ENCODE measurements around the gene AKAIN1. TPM values are rescaled to one million over a fixed set of nuclear protein-coding genes. Genes with fewer than 3 reads are reported as not detected.

AKAIN1 gene
- total RNA-seq, 6 donors from 2014 or later: not detected

DNA sequence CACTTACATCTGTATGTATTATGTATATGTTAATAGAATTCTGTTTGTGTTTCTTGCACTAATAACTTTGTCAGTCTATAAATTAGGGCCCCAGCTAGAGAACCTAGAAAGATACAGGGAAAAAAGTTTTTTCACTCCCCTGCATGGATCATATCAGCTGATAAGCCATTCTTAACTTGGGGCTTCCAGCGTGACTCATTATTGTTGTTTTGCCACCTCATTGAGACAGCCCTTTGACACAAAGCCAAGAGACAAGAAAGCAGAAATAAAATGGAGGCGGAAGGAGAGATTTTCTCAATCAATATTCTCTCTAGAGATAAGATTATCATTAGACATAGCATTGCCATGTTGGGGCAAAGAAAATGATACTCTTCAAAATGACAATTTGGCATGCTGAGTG is 93.4 kb downstream of the AKAIN1 start:
- Histone ChIP-seq H3K27me3 (no peaks in the 10 kb centered on the region), H3K27ac (no peak overlapping the region), H3K4me1 (no peaks in the 10 kb centered on the region), H3K36me3 (no peaks in the 10 kb centered on the region), H3K9me3 (no peaks in the 10 kb centered on the region), H3K4me3 (no peak overlapping the region)
- ATAC-seq (ENCODE audit: low FRiP score in 2 of 2) (no peak), DNase-seq (no peak)
- 36 to 50% methylated on average over 2 of the region's 2 CpGs for WGBS, 2 donors
- TF ChIP-seq POLR2AphosphoS5 (IDR thresholded peaks at IDR 0.05) (no peak), POLR2A (IDR thresholded peaks at IDR 0.05) (no peak), EP300 (IDR thresholded peaks at IDR 0.05) (no peak)
- TF ChIP-seq, protein P1, sequence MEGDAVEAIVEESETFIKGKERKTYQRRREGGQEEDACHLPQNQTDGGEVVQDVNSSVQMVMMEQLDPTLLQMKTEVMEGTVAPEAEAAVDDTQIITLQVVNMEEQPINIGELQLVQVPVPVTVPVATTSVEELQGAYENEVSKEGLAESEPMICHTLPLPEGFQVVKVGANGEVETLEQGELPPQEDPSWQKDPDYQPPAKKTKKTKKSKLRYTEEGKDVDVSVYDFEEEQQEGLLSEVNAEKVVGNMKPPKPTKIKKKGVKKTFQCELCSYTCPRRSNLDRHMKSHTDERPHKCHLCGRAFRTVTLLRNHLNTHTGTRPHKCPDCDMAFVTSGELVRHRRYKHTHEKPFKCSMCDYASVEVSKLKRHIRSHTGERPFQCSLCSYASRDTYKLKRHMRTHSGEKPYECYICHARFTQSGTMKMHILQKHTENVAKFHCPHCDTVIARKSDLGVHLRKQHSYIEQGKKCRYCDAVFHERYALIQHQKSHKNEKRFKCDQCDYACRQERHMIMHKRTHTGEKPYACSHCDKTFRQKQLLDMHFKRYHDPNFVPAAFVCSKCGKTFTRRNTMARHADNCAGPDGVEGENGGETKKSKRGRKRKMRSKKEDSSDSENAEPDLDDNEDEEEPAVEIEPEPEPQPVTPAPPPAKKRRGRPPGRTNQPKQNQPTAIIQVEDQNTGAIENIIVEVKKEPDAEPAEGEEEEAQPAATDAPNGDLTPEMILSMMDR (IDR thresholded peaks at IDR 0.05): no peak

DNA sequence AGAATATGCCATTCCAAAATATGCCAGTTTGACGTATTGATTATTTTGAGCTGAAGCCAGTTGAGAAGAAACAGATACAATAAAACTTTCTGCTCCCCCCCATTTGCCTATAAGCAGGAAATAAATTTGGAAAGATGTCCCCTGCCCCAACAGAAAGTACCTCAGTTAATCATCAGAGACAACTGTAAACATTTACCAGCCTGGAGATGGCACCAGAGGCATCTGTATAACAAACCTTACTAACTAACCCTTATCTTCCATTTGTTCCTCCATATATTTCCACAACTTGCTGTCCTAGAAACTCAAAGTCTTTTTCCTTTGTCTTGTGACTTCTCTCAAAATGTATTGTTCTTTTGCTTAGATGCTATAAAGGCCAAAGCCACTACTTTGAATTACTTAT is 93.8 kb downstream of the AKAIN1 start:
- TF ChIP-seq EP300 (IDR thresholded peaks at IDR 0.05): no peak
- no peak for TF ChIP-seq POLR2AphosphoS5 (IDR thresholded peaks at IDR 0.05)
- no peak for TF ChIP-seq POLR2A (IDR thresholded peaks at IDR 0.05)
- Histone ChIP-seq H3K36me3 (no peaks in the 10 kb centered on the region), H3K4me1 (no peaks in the 10 kb centered on the region), H3K27ac (no peak overlapping the region), H3K27me3 (no peaks in the 10 kb centered on the region), H3K9me3 (no peaks in the 10 kb centered on the region), H3K4me3 (no peak overlapping the region)
- ATAC-seq (ENCODE audit: low FRiP score in 2 of 2) (no peak), DNase-seq (no peak)
- 91% methylated on average over 1 of the region's 1 CpG for WGBS, 2 donors

DNA sequence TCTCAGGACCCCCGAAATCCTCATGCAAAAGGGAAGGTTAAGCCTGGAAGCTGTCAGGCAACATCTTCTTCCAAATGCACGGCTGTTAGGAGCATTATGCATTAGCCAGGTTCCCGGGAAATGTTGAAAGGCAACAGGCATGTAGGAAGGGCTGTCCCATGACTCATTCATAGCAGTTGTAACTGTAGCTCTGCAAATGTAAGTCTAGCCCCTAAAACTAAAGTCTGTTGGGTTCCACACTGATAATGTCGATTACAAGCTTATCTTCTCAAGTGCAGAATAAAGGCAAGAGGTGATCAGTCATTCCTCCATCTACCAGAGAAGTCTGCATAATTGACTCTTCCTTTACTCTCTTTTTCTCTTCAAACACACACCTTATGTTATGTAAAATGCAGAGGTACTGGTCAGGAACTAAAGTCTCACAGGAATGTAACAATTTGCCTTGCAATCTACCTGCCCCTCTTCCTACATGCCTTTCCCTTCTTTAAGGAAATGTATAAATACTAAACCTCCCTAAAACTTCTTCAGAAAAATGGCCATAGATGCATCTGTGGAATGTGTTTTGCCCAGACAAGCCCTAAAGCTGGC is 99.8 kb downstream of the AKAIN1 start:
- no peaks in the 10 kb centered on the region for H3K36me3 ChIP-seq
- no peak overlapping the region for H3K4me3 ChIP-seq
- H3K27ac ChIP-seq: no peak overlapping the region
- ATAC-seq (ENCODE audit: low FRiP score in 2 of 2): no peak
- H3K4me1 ChIP-seq: no peaks in the 10 kb centered on the region
- WGBS, 2 donors: 49 to 76% methylated on average over 4 of the region's 4 CpGs
- DNase-seq: no peak
- no peaks in the 10 kb centered on the region for H3K9me3 ChIP-seq
- TF ChIP-seq, protein P1 (IDR thresholded peaks at IDR 0.05): no peak
- no peak for TF ChIP-seq EP300 (IDR thresholded peaks at IDR 0.05)
- TF ChIP-seq POLR2A (IDR thresholded peaks at IDR 0.05): no peak
- H3K27me3 ChIP-seq: no peaks in the 10 kb centered on the region

DNA sequence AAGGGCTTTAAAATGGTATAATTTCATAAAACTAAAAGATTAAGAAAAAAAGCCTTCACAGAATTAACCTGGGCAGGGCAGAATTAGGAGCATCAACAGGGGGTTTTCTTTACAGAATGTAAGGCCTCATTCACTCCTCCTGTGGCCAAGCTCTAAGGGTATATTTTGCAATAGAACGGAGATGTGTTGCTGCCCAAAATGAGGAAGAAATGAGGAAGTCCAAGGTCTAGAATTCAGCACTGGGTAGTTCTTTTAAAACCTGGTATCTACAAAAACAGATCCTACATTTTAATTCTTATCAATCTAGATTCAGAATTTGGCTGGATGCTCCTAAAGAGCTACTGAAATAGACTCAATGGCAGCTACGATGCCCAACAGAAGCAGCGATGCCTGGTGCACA is 101.8 kb downstream of the AKAIN1 start:
- 87 to 90% methylated on average over 3 of the region's 3 CpGs for WGBS, 2 donors
- Histone ChIP-seq H3K27me3 (no peaks in the 10 kb centered on the region), H3K27ac (no peak overlapping the region)

DNA sequence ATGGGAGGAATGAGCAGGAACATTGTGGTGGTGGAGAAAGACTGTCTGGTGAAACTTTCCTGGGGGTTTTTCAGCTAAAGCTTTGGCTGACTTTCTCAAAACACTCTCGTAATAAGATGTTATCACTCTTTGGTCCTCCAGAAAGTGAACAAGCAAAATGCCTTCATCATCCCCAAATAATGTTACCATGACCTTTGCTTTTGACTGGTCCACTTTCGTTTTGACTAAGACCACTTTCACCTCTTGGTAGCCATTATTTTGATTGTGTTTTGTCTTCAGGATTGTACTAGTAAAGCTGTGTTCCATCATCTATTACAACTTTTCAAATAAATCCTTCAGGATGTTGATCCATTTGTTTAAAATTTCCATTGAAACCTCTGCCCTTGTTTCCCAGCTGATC is 103.2 kb downstream of the AKAIN1 start:
- H3K27me3 ChIP-seq: no peaks in the 10 kb centered on the region
- peaks cover 0 to 7% (median 5%) of the 10 kb centered on the region in 4 donors for H3K9me3 ChIP-seq
- no peaks in the 10 kb centered on the region for H3K4me1 ChIP-seq
- TF ChIP-seq, protein P1 (IDR thresholded peaks at IDR 0.05): no peak
- TF ChIP-seq POLR2A (IDR thresholded peaks at IDR 0.05): no peak
- no peak for TF ChIP-seq POLR2AphosphoS5 (IDR thresholded peaks at IDR 0.05)
- no peak for TF ChIP-seq EP300 (IDR thresholded peaks at IDR 0.05)
- ATAC-seq (ENCODE audit: low FRiP score in 2 of 2) (no peak), DNase-seq (no peak)
- WGBS, 2 donors: 65 to 66% methylated on average over 2 of the region's 2 CpGs
- H3K27ac ChIP-seq: no peak overlapping the region
- no peak overlapping the region for H3K4me3 ChIP-seq
- no peaks in the 10 kb centered on the region for H3K36me3 ChIP-seq

More for the DNA sequence above, 101.8 kb downstream of the AKAIN1 start:
- DNase-seq (no peak), ATAC-seq (ENCODE audit: low FRiP score in 2 of 2) (no peak)
- Histone ChIP-seq H3K36me3 (no peaks in the 10 kb centered on the region), H3K4me1 (no peaks in the 10 kb centered on the region), H3K4me3 (no peak overlapping the region), H3K9me3 (peaks cover 0 to 6% (median 4%) of the 10 kb centered on the region in 4 donors)
- TF ChIP-seq EP300 (IDR thresholded peaks at IDR 0.05) (no peak), POLR2AphosphoS5 (IDR thresholded peaks at IDR 0.05) (no peak), POLR2A (IDR thresholded peaks at IDR 0.05) (no peak)
- TF ChIP-seq, protein P1 (IDR thresholded peaks at IDR 0.05): no peak

Other genes starting within 250 kb of the AKAIN1 start
- gene ZBTB14, start 98.5 kb upstream of the AKAIN1 start, total RNA-seq: 10 to 100 TPM in 3 of 6 donors, 1 to 10 TPM in 3; 6.3 to 16.5 (median 10.5) TPM

Measured in upper lobe of left lung (tissue), 6 donors.